ENCODE results near the gene FBN1. TPM values are rescaled to one million over a fixed set of nuclear protein-coding genes. Genes with fewer than 3 reads are reported as not detected.

The FBN1 gene
- total and polyA plus RNA-seq, 5 donors: 17.9 to 101 (median 63.1) TPM

DNA sequence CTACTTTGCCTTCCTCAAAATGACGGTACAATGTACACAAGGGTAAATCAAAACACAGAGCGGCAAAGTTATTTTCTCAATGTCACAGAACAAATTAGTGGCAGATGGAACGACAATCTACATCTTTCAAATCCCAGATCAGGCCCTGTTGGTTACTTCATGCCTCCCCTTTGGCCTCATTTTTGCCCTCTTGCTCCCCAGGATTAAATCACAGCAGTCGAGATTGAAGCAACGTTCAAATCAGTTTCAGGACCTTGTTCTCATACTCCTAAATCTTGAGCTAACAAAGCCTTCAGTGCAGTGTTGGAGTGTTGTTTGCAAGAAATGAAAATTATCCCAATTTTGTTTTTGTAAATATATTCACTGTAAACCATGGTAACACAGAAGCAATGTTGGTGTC lies 91.4 kb downstream of the FBN1 start:
- H3K9me3 ChIP-seq (ENCODE audit: control insufficient read depth, low read length): no peaks in the 10 kb centered on the region
- H3K27me3 ChIP-seq (ENCODE audit: control insufficient read depth, insufficient read depth): no peaks in the 10 kb centered on the region
- 78% methylated on average over 5 of the region's 5 CpGs for WGBS
- intact Hi-C loops (cut with DNase I): no loop called here
- H3K4me3 ChIP-seq (ENCODE audit: low read length): no peak overlapping the region
- DNase-seq (no peak), ATAC-seq (no peak)
- H3K4me1 ChIP-seq (ENCODE audit: control insufficient read depth, insufficient read depth, low read length): peaks cover 14% of the 10 kb centered on the region
- H3K27ac ChIP-seq (ENCODE audit: low read length): no peak overlapping the region

GRCh38 chr15:48553559-48553958 lies 92.0 kb downstream of the FBN1 start:
- intact Hi-C loops (cut with DNase I): no loop called here

GRCh38 chr15:48550822-48551525 lies 94.5 kb downstream of the FBN1 start:
- DNase-seq (no peak), ATAC-seq (peak in 1 of 2 donors; percentile 53)
- WGBS: 77% methylated on average over 3 of the region's 3 CpGs
- Histone ChIP-seq H3K9me3 (ENCODE audit: control insufficient read depth, low read length) (no peaks in the 10 kb centered on the region), H3K27me3 (ENCODE audit: control insufficient read depth, insufficient read depth) (no peaks in the 10 kb centered on the region), H3K4me1 (ENCODE audit: control insufficient read depth, insufficient read depth, low read length) (peaks cover 11% of the 10 kb centered on the region), H3K4me3 (ENCODE audit: low read length) (no peak overlapping the region), H3K27ac (ENCODE audit: low read length) (no peak overlapping the region)
- intact Hi-C loops (cut with DNase I): no loop called here

More at GRCh38 chr15:48553559-48553958, 92.0 kb downstream of the FBN1 start:
- no peak for ATAC-seq
- Histone ChIP-seq H3K27me3 (ENCODE audit: control insufficient read depth, insufficient read depth) (no peaks in the 10 kb centered on the region), H3K4me3 (ENCODE audit: low read length) (no peak overlapping the region), H3K4me1 (ENCODE audit: control insufficient read depth, insufficient read depth, low read length) (peaks cover 14% of the 10 kb centered on the region), H3K9me3 (ENCODE audit: control insufficient read depth, low read length) (no peaks in the 10 kb centered on the region), H3K27ac (ENCODE audit: low read length) (no peak overlapping the region)
- WGBS: 64% methylated on average over 2 of the region's 2 CpGs
- DNase-seq: no peak

DNA sequence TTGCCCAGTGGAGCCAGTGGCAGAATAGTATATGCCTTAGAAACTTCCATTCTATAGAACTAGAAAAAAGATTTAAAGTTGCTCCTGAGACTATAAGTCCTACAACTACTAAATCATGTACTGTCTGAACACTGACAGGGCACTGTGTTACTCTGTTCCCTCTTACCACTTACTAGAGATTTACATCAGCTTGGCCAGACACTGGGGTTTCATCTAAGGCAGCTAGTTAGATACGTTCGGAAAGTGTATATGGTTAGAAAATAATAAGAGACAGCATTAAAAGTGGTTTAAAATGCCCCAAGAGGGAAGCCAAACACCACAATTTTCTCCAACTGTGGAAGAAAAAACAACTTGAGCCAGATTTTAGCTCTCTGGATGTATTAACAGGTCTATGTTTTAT lies 97.1 kb downstream of the FBN1 start:
- Histone ChIP-seq H3K27ac (ENCODE audit: low read length) (no peak overlapping the region), H3K9me3 (ENCODE audit: control insufficient read depth, low read length) (no peaks in the 10 kb centered on the region), H3K4me3 (ENCODE audit: low read length) (no peak overlapping the region), H3K4me1 (ENCODE audit: control insufficient read depth, insufficient read depth, low read length) (peaks cover 7% of the 10 kb centered on the region), H3K27me3 (ENCODE audit: control insufficient read depth, insufficient read depth) (no peaks in the 10 kb centered on the region)
- intact Hi-C loops (cut with DNase I): no loop called here
- ATAC-seq: no peak
- WGBS: 73% methylated on average over 2 of the region's 2 CpGs
- no peak for DNase-seq

GRCh38 chr15:48547286-48547685 lies 98.2 kb downstream of the FBN1 start:
- Histone ChIP-seq H3K27ac (ENCODE audit: low read length) (peak overlapping the region; percentile 26), H3K4me1 (ENCODE audit: control insufficient read depth, insufficient read depth, low read length) (peaks cover 7% of the 10 kb centered on the region), H3K27me3 (ENCODE audit: control insufficient read depth, insufficient read depth) (no peaks in the 10 kb centered on the region), H3K4me3 (ENCODE audit: low read length) (no peak overlapping the region), H3K9me3 (ENCODE audit: control insufficient read depth, low read length) (no peaks in the 10 kb centered on the region)
- intact Hi-C loops (cut with DNase I): no loop called here
- DNase-seq: no peak
- peak in 1 of 2 donors; percentile 46 for ATAC-seq
- 50% methylated on average over 4 of the region's 4 CpGs for WGBS

- Histone ChIP-seq H3K4me3 (ENCODE audit: low read length) (no peak overlapping the region), H3K27ac (ENCODE audit: low read length) (peak overlapping the region; percentile 32), H3K27me3 (ENCODE audit: control insufficient read depth, insufficient read depth) (no peaks in the 10 kb centered on the region), H3K4me1 (ENCODE audit: control insufficient read depth, insufficient read depth, low read length) (peaks cover 7% of the 10 kb centered on the region), H3K9me3 (ENCODE audit: control insufficient read depth, low read length) (no peaks in the 10 kb centered on the region)
- intact Hi-C loops (cut with DNase I): no loop called here
- 67% methylated on average over 3 of the region's 3 CpGs for WGBS
- DNase-seq (no peak), ATAC-seq (no peak)
Observed at GRCh38 chr15:48546296-48546695, 99.2 kb downstream of the FBN1 start.

DNA sequence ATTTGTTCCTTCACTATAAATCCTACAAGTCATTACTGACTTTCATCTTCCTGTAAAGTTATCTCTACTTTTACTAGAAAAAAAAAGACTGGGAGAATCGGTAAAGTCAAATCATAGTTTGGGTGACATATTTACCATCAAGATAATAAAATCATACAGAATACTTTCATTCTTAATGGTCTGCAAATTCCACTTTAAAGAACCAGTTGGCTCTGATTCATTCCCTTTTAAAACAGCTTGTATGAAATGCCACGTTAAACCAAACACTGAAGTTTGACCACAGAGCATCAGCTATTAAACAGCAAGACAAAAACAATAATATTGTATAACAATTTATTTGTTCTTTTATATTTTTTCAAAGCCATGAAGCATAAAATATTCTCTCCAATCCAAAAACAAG lies 100.7 kb downstream of the FBN1 start:
- Histone ChIP-seq H3K27ac (ENCODE audit: low read length) (no peak overlapping the region), H3K9me3 (ENCODE audit: control insufficient read depth, low read length) (no peaks in the 10 kb centered on the region), H3K27me3 (ENCODE audit: control insufficient read depth, insufficient read depth) (no peaks in the 10 kb centered on the region), H3K4me3 (ENCODE audit: low read length) (no peak overlapping the region), H3K4me1 (ENCODE audit: control insufficient read depth, insufficient read depth, low read length) (peaks cover 2% of the 10 kb centered on the region)
- ATAC-seq: no peak
- WGBS: 64% methylated on average over 2 of the region's 2 CpGs
- DNase-seq: no peak
- intact Hi-C loops (cut with DNase I): no loop called here

DNA sequence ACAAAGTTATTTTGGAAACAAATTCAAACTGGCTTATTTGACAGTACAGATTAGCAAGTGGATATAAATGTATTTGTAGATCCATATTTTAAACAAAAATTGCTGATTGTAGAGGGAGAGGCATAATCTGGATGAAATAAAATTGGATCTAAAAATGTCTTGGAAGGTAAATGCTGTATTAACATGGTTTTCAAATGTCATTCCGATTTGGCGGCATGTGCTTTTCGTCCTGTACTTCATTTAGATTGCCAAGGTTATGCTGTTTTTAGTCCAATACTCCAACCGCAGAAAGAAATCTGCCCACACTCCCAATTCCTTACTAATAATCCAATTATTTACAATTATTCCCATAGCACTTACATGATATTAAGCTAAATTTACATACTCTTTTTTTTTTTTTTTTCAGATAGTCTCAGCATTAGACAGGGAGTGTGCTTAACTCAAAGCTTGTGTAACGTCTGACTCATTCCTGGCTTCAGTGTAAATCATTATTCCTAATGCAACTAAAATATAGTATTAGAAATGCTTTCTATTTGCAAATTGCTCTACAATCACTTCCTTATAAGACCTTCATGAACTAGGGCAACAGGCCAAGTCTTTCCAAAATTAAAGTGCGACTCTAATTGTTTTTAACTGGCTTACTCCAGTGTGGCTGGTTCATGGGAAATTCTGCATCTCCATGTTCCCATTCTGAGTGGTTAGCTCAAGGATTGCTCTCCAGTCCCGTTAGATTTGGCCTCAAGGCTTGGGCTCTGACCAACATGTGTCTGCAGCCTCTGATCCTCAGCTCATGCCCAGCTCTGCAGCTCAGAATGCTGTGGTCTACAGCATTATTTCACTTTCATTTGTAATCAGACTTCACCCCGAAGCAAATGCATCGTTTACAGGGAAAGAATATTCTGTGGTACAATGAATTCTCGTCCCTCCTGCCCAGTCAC lies 103.9 kb downstream of the FBN1 start:
- Histone ChIP-seq H3K27me3 (ENCODE audit: control insufficient read depth, insufficient read depth) (no peaks in the 10 kb centered on the region), H3K4me3 (ENCODE audit: low read length) (no peak overlapping the region), H3K4me1 (ENCODE audit: control insufficient read depth, insufficient read depth, low read length) (peaks cover 4% of the 10 kb centered on the region), H3K27ac (ENCODE audit: low read length) (no peak overlapping the region), H3K9me3 (ENCODE audit: control insufficient read depth, low read length) (no peaks in the 10 kb centered on the region)
- intact Hi-C loops (cut with DNase I): no loop called here
- DNase-seq (peak; percentile 37 to 82 (median 71)), ATAC-seq (peak; percentile 78 to 90)
- WGBS: 45% methylated on average over 10 of the region's 10 CpGs

- Histone ChIP-seq H3K27me3 (ENCODE audit: control insufficient read depth, insufficient read depth) (no peaks in the 10 kb centered on the region), H3K27ac (ENCODE audit: low read length) (no peak overlapping the region), H3K4me1 (ENCODE audit: control insufficient read depth, insufficient read depth, low read length) (peaks cover 4% of the 10 kb centered on the region)
Observed at GRCh38 chr15:48540756-48541155, 104.8 kb downstream of the FBN1 start.

GRCh38 chr15:48538941-48539340 lies 106.6 kb downstream of the FBN1 start:
- Histone ChIP-seq H3K9me3 (ENCODE audit: control insufficient read depth, low read length) (no peaks in the 10 kb centered on the region), H3K27me3 (ENCODE audit: control insufficient read depth, insufficient read depth) (no peaks in the 10 kb centered on the region), H3K27ac (ENCODE audit: low read length) (no peak overlapping the region), H3K4me3 (ENCODE audit: low read length) (no peak overlapping the region), H3K4me1 (ENCODE audit: control insufficient read depth, insufficient read depth, low read length) (peaks cover 4% of the 10 kb centered on the region)
- DNase-seq (no peak), ATAC-seq (no peak)
- 57% methylated on average over 3 of the region's 3 CpGs for whole genome bisulfite sequencing
- intact Hi-C loops (cut with DNase I): loop anchor here in 1 of 4 donors (10.0 kb wide), 1 partner anchor 106 kb away; the partner anchor contains the start of gene FBN1

More at GRCh38 chr15:48540756-48541155, 104.8 kb downstream of the FBN1 start:
- Histone ChIP-seq H3K4me3 (ENCODE audit: low read length) (no peak overlapping the region), H3K9me3 (ENCODE audit: control insufficient read depth, low read length) (no peaks in the 10 kb centered on the region)
- DNase-seq (no peak), ATAC-seq (no peak)
- 83% methylated on average over 2 of the region's 2 CpGs for WGBS
- intact Hi-C loops (cut with DNase I): no loop called here
